GM11168 (cell line): Measurements from ENCODE around the gene CAPN6.

Experiments used
- in situ Hi-C: fragments of 300-500 bp; cut with MboI; formaldehyde crosslinking; loops from one replicate; pipeline ENCODE4 v1.12.0; 2022; ENCODE audit warnings: low sequenced_read_pairs; ENCODE audit not compliant: unreplicated experiment

The CAPN6 gene

DNA sequence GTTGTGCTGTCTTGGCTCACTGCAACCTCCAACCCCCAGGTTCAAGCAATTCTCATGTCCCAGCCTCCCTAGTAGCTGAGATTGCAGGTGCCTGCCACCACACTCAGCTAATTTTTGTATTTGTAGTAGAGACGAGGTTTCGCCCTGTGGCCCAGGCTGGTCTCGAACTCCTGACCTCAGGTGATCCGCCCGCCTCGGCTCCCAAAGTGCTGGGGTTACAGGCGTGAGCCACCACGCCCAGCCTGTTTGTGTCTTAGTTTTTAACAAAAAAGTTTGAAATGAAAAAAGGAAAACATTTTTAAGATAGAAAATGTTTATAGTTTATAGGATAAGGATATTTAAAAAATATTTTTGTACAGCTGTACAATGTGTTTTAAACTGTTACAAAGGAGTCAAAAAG is 62.4 kb downstream of the CAPN6 start:
- in situ Hi-C loops: no loop called here

DNA sequence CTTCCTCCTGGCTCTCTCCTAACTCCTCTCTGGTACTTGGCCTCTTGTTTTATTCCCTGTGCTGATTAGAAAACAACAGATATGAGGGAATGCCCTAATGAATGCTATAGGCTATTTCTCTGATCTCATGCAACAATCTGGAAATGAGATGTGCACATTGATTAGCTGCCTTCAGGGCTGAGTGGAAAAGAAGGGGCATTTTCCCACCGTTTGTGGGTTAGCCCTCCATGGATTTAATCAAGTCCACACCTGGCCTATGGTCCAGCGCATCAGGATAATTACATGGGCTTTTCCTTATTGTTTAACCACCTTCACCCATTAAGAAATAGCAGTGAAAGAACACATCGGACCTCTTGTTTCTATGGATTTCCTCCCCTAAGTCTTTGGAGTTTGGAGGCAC is 70.0 kb downstream of the CAPN6 start:
- in situ Hi-C loops: no loop called here

DNA sequence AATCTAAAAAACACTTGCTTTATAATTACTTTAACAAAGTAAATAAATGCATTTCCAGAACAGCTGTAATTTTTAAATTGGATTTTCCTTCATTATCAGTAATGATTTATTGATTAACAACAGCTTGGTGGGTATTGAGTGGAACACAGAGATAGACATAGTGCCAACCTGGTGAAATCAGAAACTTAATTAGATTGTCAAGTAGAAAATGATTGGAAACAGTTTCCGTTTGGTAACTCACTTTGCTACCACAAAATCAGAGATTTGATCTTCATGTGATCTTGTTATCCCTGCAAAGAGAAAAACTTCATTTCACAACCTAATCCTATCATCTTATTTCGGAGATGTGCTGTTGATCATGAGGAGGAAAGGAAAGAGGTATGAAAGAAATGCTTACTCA is 70.8 kb downstream of the CAPN6 start:
- in situ Hi-C loops: no loop called here
